HCT116 (cell line): Measurements from ENCODE around the gene TRIM27. TPM values are rescaled to one million over a fixed set of nuclear protein-coding genes. Genes with fewer than 3 reads are reported as not detected.

ENCODE experiments used
- ATAC-seq: fragments of 200-7000 bp; cut with Tn5 transposase; 2 replicates; pipeline ENCODE4 v1.9.1; 2020; ENCODE audit warnings: mild to moderate bottlenecking, moderate library complexity
- BruUV-seq: library from RNA; stranded (reverse); fragments of 400-500 nt; replicated peaks from 2 replicates; lab custom pipeline; 2021; lab: Mats Ljungman, UMichigan
- CTCF ChIA-PET: fragments of 300-600 bp; sonication (Branson Sonifier 250); formaldehyde crosslinking; loops from one replicate; lab custom pipeline; 2021; ENCODE audit warnings: antibody characterized with exemption; lab: Charles Lee
- POLR2A ChIA-PET: fragments of 300-600, 350-600 bp; sonication (Branson Sonifier 250); formaldehyde crosslinking; loops from one replicate; lab custom pipeline; 2021; ENCODE audit warnings: antibody characterized with exemption; lab: Charles Lee
- RAD21 ChIA-PET, 2 experiments: fragments of 300-600 bp; sonication (Branson Sonifier 250); formaldehyde crosslinking; loops; one replicate each; lab custom pipeline; 2023; ENCODE audit warnings: low total read pairs in 2 of 2; ENCODE audit not compliant: uncharacterized antibody in 2 of 2, unreplicated experiment in 2 of 2, low non-redundant PET in 1 of 2; lab: Charles Lee
- DNase-seq: peaks from one replicate; pipeline ENCODE4 v3.0.0-alpha.2; 2010; ENCODE audit warnings: low read depth, low spot score
- H2AFZ ChIP-seq: fragments of 200-600 bp; shearing (Covaris generic), sonication (generic); 2 replicates; pipeline ENCODE4 v1.6.1; 2017; ENCODE audit warnings: low read depth, mixed run types, mixed read lengths, antibody characterized with exemption, low read length; ENCODE audit not compliant: poor library complexity, severe bottlenecking
- H3K27ac ChIP-seq: 2 replicates; pipeline ENCODE4 v1.5.1; 2012; ENCODE audit warnings: low read depth, low read length
- H3K27me3 ChIP-seq: fragments of 200-600 bp; sonication (generic); 2 replicates; pipeline ENCODE4 v1.6.1; 2016; ENCODE audit warnings: mixed run types, low read length, mixed read lengths; ENCODE audit not compliant: insufficient read depth
- H3K36me3 ChIP-seq, 2 experiments: fragments of 200-500 bp in 1 of 2; fragments of 200-600 bp in 1 of 2; sonication (Bioruptor generic) in 1 of 2; sonication (generic) in 1 of 2; 2 replicates each; pipeline versions ENCODE4 v1.5.1 to v1.6.1; 2014 to 2016; ENCODE audit warnings: low read length in 2 of 2, inconsistent platforms in 1 of 2, mixed read lengths in 1 of 2, mixed run types in 1 of 2; ENCODE audit not compliant: insufficient read depth in 2 of 2, control insufficient read depth in 1 of 2
- H3K4me1 ChIP-seq, 2 experiments: fragments of 200-600 bp in 1 of 2; sonication (generic) in 1 of 2; 2 replicates each; pipeline versions ENCODE4 v1.5.1 to v1.6.1; 2012 to 2017; ENCODE audit warnings: low read length in 2 of 2, inconsistent platforms in 1 of 2, mild to moderate bottlenecking in 1 of 2, mixed read lengths in 1 of 2, mixed run types in 1 of 2, moderate library complexity in 1 of 2; ENCODE audit not compliant: insufficient read depth in 2 of 2, control insufficient read depth in 1 of 2
- H3K4me2 ChIP-seq: fragments of 200-600 bp; sonication (generic); 2 replicates; pipeline ENCODE4 v1.6.1; 2017; ENCODE audit warnings: mixed run types, low read length, mixed read lengths
- H3K4me3 ChIP-seq, 2 experiments: fragments of 200-600 bp in 1 of 2; sonication (generic) in 1 of 2; replicated peaks in 1 of 2; 2 replicates each; pipeline ENCODE4 v1.5.1; 2011 to 2016; ENCODE audit warnings: low read length in 2 of 2, control low read depth in 1 of 2, low read depth in 1 of 2, mild to moderate bottlenecking in 1 of 2, mixed read lengths in 1 of 2, mixed run types in 1 of 2
- H3K79me2 ChIP-seq: fragments of 200-600 bp; sonication (generic); 2 replicates; pipeline ENCODE4 v1.6.1; 2017; ENCODE audit warnings: mild to moderate bottlenecking, mixed run types, low read length, moderate library complexity, mixed read lengths; ENCODE audit not compliant: insufficient read depth
- H3K9ac ChIP-seq: fragments of 200-600 bp; sonication (generic); 2 replicates; pipeline ENCODE4 v1.6.1; 2016; ENCODE audit warnings: low read length, mixed read lengths
- H3K9me2 ChIP-seq: fragments of 200-600 bp; sonication (generic), shearing (Covaris generic); 2 replicates; pipeline ENCODE4 v1.6.1; 2017; ENCODE audit warnings: mixed run types, mild to moderate bottlenecking, moderate library complexity; ENCODE audit not compliant: insufficient read depth
- H3K9me3 ChIP-seq, 2 experiments: fragments of 200-500 bp in 1 of 2; fragments of 200-600 bp in 1 of 2; sonication (Bioruptor generic) in 1 of 2; sonication (generic) in 1 of 2; 2 replicates each; pipeline ENCODE4 v1.6.1; 2014 to 2017; ENCODE audit warnings: low read length in 2 of 2, mixed read lengths in 2 of 2, inconsistent platforms in 1 of 2, low read depth in 1 of 2, mild to moderate bottlenecking in 1 of 2, mixed run types in 1 of 2, moderate library complexity in 1 of 2; ENCODE audit not compliant: control insufficient read depth in 1 of 2, insufficient read depth in 1 of 2
- H4K20me1 ChIP-seq: fragments of 200-600 bp; sonication (generic), shearing (Covaris generic); 2 replicates; pipeline ENCODE4 v1.6.1; 2017; ENCODE audit warnings: mixed run types, mild to moderate bottlenecking, moderate library complexity; ENCODE audit not compliant: insufficient read depth
- CBX3 ChIP-seq: IDR thresholded peaks from 2 replicates; pipeline ENCODE4 v1.6.1; 2012; ENCODE audit warnings: low read depth
- CEBPB ChIP-seq: IDR thresholded peaks from 2 replicates; pipeline ENCODE4 v1.6.1; 2012; ENCODE audit warnings: low read depth
- EGR1 ChIP-seq: IDR thresholded peaks from 2 replicates; pipeline ENCODE4 v1.6.1; 2012; ENCODE audit warnings: low read depth
- ELF1 ChIP-seq: IDR thresholded peaks from 2 replicates; pipeline ENCODE4 v1.6.1; 2012; ENCODE audit warnings: low read depth, borderline replicate concordance
- EZH2 ChIP-seq: fragments of 200-600 bp; sonication (generic); IDR thresholded peaks from 2 replicates; pipeline ENCODE4 v1.6.1; 2017; ENCODE audit warnings: antibody characterized with exemption, mixed run types
- FOSL1 ChIP-seq: IDR thresholded peaks from 2 replicates; pipeline ENCODE4 v1.6.1; 2012; ENCODE audit warnings: low read depth
- JUND ChIP-seq: IDR thresholded peaks from 2 replicates; pipeline ENCODE4 v1.6.1; 2012
- POLR2A ChIP-seq: IDR thresholded peaks from 2 replicates; pipeline ENCODE4 v1.7.0; 2011; ENCODE audit warnings: borderline replicate concordance; ENCODE audit not compliant: insufficient read depth, insufficient read length; ENCODE audit errors: extremely low read depth
- RAD21 ChIP-seq: IDR thresholded peaks from 2 replicates; pipeline ENCODE4 v1.6.1; 2012; ENCODE audit warnings: low read depth, mild to moderate bottlenecking
- SIN3A ChIP-seq: IDR thresholded peaks from 2 replicates; pipeline ENCODE4 v1.6.1; 2012; ENCODE audit warnings: low read depth
- SP1 ChIP-seq: IDR thresholded peaks from 2 replicates; pipeline ENCODE4 v1.6.1; 2012; ENCODE audit warnings: low read depth
- SRF ChIP-seq: IDR thresholded peaks from 2 replicates; pipeline ENCODE4 v1.6.1; 2012; ENCODE audit warnings: low read depth
- YY1 ChIP-seq: IDR thresholded peaks from 2 replicates; pipeline ENCODE4 v1.6.1; 2011; ENCODE audit warnings: low read length, low read depth, moderate library complexity, mild to moderate bottlenecking; ENCODE audit not compliant: insufficient replicate concordance; ENCODE audit errors: extremely low read depth
- ZBTB33 ChIP-seq: IDR thresholded peaks from 2 replicates; pipeline ENCODE4 v1.6.1; 2011; ENCODE audit warnings: mild to moderate bottlenecking, low read length, moderate library complexity; ENCODE audit not compliant: insufficient replicate concordance; ENCODE audit errors: extremely low read depth
- ZNF274 ChIP-seq: fragments of 200-500 bp; sonication (Bioruptor generic); IDR thresholded peaks from 2 replicates; pipeline ENCODE4 v1.6.1; 2014; ENCODE audit warnings: mild to moderate bottlenecking, low read depth, low read length, inconsistent platforms
- intact Hi-C: fragments of 100-400 bp; cut with micrococcal nuclease; formaldehyde crosslinking; loops from 2 replicates; pipeline ENCODE4 v1.10.0; 2022
- total RNA-seq: library from RNA; stranded (reverse); gene quantifications from one replicate; pipeline ENCODE4 v1.2.1, GENCODE V29; 2021; ENCODE audit not compliant: unreplicated experiment
- TF ChIP-seq, protein P1 (sequence below): IDR thresholded peaks from 2 replicates; pipeline ENCODE4 v1.6.1; 2012
- TF ChIP-seq, protein P2 (sequence below), 3 experiments: fragments of 200-600 bp in 1 of 3; sonication (generic) in 1 of 3; IDR thresholded peaks in 2 of 3; conservative IDR thresholded peaks in 1 of 3; 2 replicates each; pipeline ENCODE4 v1.5.1; 2012 to 2017; ENCODE audit warnings: low read depth in 2 of 3, low read length in 2 of 3, antibody characterized with exemption in 1 of 3, borderline replicate concordance in 1 of 3, control low read depth in 1 of 3, mild to moderate bottlenecking in 1 of 3, mixed read lengths in 1 of 3, mixed run types in 1 of 3, moderate library complexity in 1 of 3; ENCODE audit not compliant: insufficient read depth in 1 of 3
- TF ChIP-seq, protein P3 (sequence below): IDR thresholded peaks from 2 replicates; pipeline ENCODE4 v1.6.1; 2012
- TF ChIP-seq, protein P4 (sequence below): IDR thresholded peaks from 2 replicates; pipeline ENCODE4 v1.6.1; 2012; ENCODE audit warnings: low read depth

Gene TRIM27
- total RNA-seq, 1 experiment from 2014 or later, result 62.5 TPM

- TF ChIP-seq CEBPB (no peak), POLR2A (no peak), ELF1 (no peak), CBX3 (no peak), EGR1 (no peak), SIN3A (no peak), SP1 (no peak), ZNF274 (no peak), FOSL1 (no peak), JUND (no peak), SRF (no peak), YY1 (no peak), EZH2 (no peak), RAD21 (no peak), ZBTB33 (no peak)
- TF ChIP-seq, protein P1, sequence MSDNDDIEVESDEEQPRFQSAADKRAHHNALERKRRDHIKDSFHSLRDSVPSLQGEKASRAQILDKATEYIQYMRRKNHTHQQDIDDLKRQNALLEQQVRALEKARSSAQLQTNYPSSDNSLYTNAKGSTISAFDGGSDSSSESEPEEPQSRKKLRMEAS, result no peak
- TF ChIP-seq, protein P2, sequence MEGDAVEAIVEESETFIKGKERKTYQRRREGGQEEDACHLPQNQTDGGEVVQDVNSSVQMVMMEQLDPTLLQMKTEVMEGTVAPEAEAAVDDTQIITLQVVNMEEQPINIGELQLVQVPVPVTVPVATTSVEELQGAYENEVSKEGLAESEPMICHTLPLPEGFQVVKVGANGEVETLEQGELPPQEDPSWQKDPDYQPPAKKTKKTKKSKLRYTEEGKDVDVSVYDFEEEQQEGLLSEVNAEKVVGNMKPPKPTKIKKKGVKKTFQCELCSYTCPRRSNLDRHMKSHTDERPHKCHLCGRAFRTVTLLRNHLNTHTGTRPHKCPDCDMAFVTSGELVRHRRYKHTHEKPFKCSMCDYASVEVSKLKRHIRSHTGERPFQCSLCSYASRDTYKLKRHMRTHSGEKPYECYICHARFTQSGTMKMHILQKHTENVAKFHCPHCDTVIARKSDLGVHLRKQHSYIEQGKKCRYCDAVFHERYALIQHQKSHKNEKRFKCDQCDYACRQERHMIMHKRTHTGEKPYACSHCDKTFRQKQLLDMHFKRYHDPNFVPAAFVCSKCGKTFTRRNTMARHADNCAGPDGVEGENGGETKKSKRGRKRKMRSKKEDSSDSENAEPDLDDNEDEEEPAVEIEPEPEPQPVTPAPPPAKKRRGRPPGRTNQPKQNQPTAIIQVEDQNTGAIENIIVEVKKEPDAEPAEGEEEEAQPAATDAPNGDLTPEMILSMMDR (IDR thresholded peaks at IDR 0.05 in 2 of 3, conservative IDR thresholded peaks at IDR 0.05 in 1 of 3; ENCODE audit: borderline replicate concordance in 1 of 3, insufficient read depth in 1 of 3, low read depth in 2 of 3, low read length in 2 of 3), result no peak
- TF ChIP-seq, protein P3, sequence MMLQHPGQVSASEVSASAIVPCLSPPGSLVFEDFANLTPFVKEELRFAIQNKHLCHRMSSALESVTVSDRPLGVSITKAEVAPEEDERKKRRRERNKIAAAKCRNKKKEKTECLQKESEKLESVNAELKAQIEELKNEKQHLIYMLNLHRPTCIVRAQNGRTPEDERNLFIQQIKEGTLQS, result no peak
- TF ChIP-seq, protein P4, sequence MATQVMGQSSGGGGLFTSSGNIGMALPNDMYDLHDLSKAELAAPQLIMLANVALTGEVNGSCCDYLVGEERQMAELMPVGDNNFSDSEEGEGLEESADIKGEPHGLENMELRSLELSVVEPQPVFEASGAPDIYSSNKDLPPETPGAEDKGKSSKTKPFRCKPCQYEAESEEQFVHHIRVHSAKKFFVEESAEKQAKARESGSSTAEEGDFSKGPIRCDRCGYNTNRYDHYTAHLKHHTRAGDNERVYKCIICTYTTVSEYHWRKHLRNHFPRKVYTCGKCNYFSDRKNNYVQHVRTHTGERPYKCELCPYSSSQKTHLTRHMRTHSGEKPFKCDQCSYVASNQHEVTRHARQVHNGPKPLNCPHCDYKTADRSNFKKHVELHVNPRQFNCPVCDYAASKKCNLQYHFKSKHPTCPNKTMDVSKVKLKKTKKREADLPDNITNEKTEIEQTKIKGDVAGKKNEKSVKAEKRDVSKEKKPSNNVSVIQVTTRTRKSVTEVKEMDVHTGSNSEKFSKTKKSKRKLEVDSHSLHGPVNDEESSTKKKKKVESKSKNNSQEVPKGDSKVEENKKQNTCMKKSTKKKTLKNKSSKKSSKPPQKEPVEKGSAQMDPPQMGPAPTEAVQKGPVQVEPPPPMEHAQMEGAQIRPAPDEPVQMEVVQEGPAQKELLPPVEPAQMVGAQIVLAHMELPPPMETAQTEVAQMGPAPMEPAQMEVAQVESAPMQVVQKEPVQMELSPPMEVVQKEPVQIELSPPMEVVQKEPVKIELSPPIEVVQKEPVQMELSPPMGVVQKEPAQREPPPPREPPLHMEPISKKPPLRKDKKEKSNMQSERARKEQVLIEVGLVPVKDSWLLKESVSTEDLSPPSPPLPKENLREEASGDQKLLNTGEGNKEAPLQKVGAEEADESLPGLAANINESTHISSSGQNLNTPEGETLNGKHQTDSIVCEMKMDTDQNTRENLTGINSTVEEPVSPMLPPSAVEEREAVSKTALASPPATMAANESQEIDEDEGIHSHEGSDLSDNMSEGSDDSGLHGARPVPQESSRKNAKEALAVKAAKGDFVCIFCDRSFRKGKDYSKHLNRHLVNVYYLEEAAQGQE, result no peak
- Histone ChIP-seq H3K9ac (no peak overlapping the region), H2AFZ (peak overlapping the region; percentile 35), H3K79me2 (no peaks in the 10 kb centered on the region), H3K36me3 (no peaks in the 10 kb centered on the region), H3K27me3 (no peaks in the 10 kb centered on the region), H3K9me2 (no peaks in the 10 kb centered on the region), H3K4me2 (no peak overlapping the region), H3K27ac (no peak overlapping the region), H3K4me3 (no peak overlapping the region), H3K9me3 (no peaks in the 10 kb centered on the region), H4K20me1 (no peaks in the 10 kb centered on the region), H3K4me1 (peaks cover 11 to 19% of the 10 kb centered on the region in 2 experiments; a peak in 3 of 4 replicates)
- DNase-seq (no peak), ATAC-seq (no peak)
- ChIA-PET RAD21 (interaction anchor here in 1 of 2 experiments (0.6 kb wide), 1 partner anchor 139 kb away, joined by 10 read pairs; no protein-coding TSS in a partner anchor), CTCF (no interaction called here), POLR2A (no interaction called here)
- intact Hi-C loops, result no loop called here
- no TSS peak for BruUV-seq
Observed at GRCh38 chr6:28956331-28956730, 32.5 kb upstream of the TRIM27 start.
